Psoas muscle (tissue), 8 donors: ENCODE measurements around the gene ADAMTS3. TPM values are rescaled to one million over a fixed set of nuclear protein-coding genes. Genes with fewer than 3 reads are reported as not detected.

Experiments
- ATAC-seq, 4 donors: fragments of 200-7000 bp; cut with Tn5 transposase; one replicate each; pipeline ENCODE4 v1.9.1; 2020; ENCODE audit warnings: moderate library complexity in 3 of 4, mild to moderate bottlenecking in 2 of 4
- DNase-seq, 2 donors: peaks; one replicate each; pipeline ENCODE4 v3.0.0-alpha.2; 2020
- H3K27ac ChIP-seq: fragments of 200-600 bp; one replicate; pipeline ENCODE4 v1.8.0; 2022
- H3K27me3 ChIP-seq, 3 donors: fragments of 200-600 bp in 1 of 3; one replicate each; pipeline versions ENCODE4 v1.6.1 to v1.8.0; 2013 to 2022; ENCODE audit warnings: low read length in 2 of 3, mild to moderate bottlenecking in 2 of 3, moderate library complexity in 1 of 3; ENCODE audit not compliant: insufficient read depth in 3 of 3
- H3K36me3 ChIP-seq, 2 donors: fragments of 200-600 bp in 1 of 2; one replicate each; pipeline versions ENCODE4 v1.6.1 to v1.8.0; 2013 to 2022; ENCODE audit warnings: low read depth in 1 of 2, mild to moderate bottlenecking in 1 of 2, moderate library complexity in 1 of 2; ENCODE audit not compliant: insufficient read depth in 1 of 2
- H3K4me1 ChIP-seq: fragments of 200-600 bp; one replicate; pipeline ENCODE4 v1.8.0; 2022
- H3K4me3 ChIP-seq: fragments of 200-600 bp; one replicate; pipeline ENCODE4 v1.8.0; 2022; ENCODE audit warnings: mild to moderate bottlenecking
- H3K9me3 ChIP-seq: fragments of 200-600 bp; one replicate; pipeline ENCODE4 v1.8.0; 2022
- WGBS, 3 donors: extraction: QIAGEN DNeasy Blood & Tissue Kit; methylation state at CpG; one replicate each; pipeline versions ENCODE4 v1.1.6 to v1.1.7; 2013; 5-methylcytosine and 5-hydroxymethylcytosine counted together
- intact Hi-C, 2 donors: fragments of 100-400 bp; cut with DNase I; formaldehyde crosslinking; loops; one replicate each; pipeline versions ENCODE4 v1.11.0 to v1.14.2; 2022
- polyA plus RNA-seq, 3 donors: library from polyadenylated mRNA; stranded (reverse); fragments of 200-250 nt; gene quantifications; one replicate each; pipeline ENCODE4 v1.2.3, GENCODE V29; 2013
- total RNA-seq, 4 donors: library from RNA; stranded (reverse); fragmentation: NEBNext Ultra II Directional in 2 of 4; extraction: Animal tissue kit (Norgen Biotek cat#: 25700) in 2 of 4; gene quantifications; one replicate each; pipeline versions ENCODE4 v1.2.1 to v1.2.4, GENCODE V29; 2021 to 2023
- TF ChIP-seq, protein P1 (sequence below): fragments of 200-600 bp; IDR thresholded peaks from one replicate; pipeline ENCODE4 v1.8.0; 2022; ENCODE audit warnings: antibody characterized with exemption
- donor health status: healthy with polysubstance abuse.
- donor health status: DM: no; HTN: no; CAD: no; lungs with moderate emphysema.
- donor health status: Bipolar disorder and iron deficiency.
- donor health status: healthy.
- donor health status: DM: yes; HTN: yes; CAD: no.
- donor health status: DM: no; HTN: no; CAD: no.
- donor health status: DM: no; HTN: no; CAD: no.
- donor health status: DM: yes; HTN: yes; CAD: no.

ADAMTS3 gene
- total and polyA plus RNA-seq, 7 donors = 0.01 to 0.89 (median 0.13) TPM

DNA sequence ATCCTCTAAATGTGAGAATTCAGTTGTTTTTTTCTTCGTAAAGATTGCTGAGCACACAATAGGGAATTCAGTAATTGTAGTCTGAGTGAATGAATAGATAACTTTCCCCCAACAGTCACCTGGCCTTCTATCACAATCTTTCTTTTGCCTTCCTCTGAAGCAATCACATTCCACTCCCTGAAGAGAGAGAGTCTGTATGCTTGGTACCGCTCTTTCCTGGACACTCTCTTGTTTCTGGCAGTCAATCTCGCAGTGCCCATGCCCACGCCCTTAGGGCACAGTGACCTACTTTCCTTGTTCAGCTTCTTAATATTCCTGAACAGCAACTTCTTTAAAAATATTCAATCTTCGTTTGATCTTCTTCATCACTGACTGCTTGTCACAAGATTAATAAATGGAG lies 255.9 kb downstream of the ADAMTS3 start:
- TF ChIP-seq, protein P1, sequence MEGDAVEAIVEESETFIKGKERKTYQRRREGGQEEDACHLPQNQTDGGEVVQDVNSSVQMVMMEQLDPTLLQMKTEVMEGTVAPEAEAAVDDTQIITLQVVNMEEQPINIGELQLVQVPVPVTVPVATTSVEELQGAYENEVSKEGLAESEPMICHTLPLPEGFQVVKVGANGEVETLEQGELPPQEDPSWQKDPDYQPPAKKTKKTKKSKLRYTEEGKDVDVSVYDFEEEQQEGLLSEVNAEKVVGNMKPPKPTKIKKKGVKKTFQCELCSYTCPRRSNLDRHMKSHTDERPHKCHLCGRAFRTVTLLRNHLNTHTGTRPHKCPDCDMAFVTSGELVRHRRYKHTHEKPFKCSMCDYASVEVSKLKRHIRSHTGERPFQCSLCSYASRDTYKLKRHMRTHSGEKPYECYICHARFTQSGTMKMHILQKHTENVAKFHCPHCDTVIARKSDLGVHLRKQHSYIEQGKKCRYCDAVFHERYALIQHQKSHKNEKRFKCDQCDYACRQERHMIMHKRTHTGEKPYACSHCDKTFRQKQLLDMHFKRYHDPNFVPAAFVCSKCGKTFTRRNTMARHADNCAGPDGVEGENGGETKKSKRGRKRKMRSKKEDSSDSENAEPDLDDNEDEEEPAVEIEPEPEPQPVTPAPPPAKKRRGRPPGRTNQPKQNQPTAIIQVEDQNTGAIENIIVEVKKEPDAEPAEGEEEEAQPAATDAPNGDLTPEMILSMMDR = no peak
- Histone ChIP-seq H3K4me3 (no peak overlapping the region), H3K27ac (no peak overlapping the region), H3K27me3 (no peaks in the 10 kb centered on the region), H3K36me3 (no peaks in the 10 kb centered on the region), H3K9me3 (no peaks in the 10 kb centered on the region), H3K4me1 (peaks cover 11% of the 10 kb centered on the region)
- intact Hi-C loops = no loop called here
- DNase-seq (no peak), ATAC-seq (peak in 2 of 4 donors; percentile 44 to 66)
- 26 to 38% (median 32%) methylated on average over 5 of the region's 5 CpGs for WGBS, 3 donors

DNA sequence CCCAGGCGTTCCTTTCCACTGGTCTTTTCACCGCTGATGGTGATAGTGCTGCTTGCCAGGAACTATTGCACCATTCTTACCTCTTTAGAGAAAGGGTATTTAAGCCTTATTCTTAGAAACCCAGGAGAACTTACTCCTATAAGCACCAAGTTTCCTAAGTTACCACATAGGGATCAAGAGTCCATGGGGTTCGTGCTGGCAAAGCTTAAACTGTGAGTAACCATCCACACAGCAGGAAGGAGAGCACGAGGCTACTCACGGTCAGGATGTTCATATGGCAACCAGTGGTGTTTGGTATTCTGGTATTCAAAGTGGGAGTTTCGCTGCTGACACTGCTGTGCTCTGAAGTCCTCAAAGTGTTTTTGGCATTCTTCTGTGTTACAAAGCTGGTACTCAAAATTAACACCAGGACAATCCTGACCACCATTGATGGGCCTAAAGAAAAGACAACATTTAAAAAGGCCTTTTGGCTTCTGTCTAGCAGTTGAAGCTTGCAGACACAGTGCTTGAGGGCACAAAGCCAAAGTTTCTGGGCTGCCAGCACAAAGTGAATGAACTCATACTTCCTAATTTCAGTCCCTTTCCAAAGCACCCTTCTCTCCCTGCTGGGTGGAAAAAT lies 256.9 kb downstream of the ADAMTS3 start:
- 16 to 18% (median 18%) methylated on average over 6 of the region's 6 CpGs for WGBS, 3 donors
- ATAC-seq (peak; percentile 59 to 95 (median 78)), DNase-seq (peak; percentile 60 to 82)

DNA sequence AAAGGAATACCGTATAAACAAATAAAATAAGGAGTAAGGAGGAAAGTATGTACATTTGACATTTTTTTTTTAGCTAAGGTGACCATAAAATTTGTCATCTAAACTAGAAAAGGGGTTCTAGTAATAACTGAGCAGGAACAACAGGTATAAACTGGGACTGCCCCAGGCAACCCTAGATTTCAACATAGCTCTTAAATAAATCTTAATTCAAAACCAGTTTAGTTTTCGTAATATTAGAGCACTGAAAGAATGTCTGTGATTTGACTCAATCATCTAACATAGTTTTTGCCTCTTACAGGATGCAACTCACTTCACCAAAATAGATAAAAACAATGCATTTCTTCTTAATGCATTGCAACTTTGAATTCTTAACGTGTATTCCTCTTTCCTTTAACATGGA lies 257.7 kb downstream of the ADAMTS3 start:
- Histone ChIP-seq H3K36me3 (no peaks in the 10 kb centered on the region), H3K4me1 (peaks cover 11% of the 10 kb centered on the region), H3K9me3 (no peaks in the 10 kb centered on the region), H3K27me3 (no peaks in the 10 kb centered on the region), H3K27ac (no peak overlapping the region), H3K4me3 (no peak overlapping the region)
- no peak for DNase-seq
- WGBS, 3 donors = 82 to 88% (median 86%) methylated on average over 3 of the region's 3 CpGs
- intact Hi-C loops = no loop called here
- ATAC-seq = no peak
- TF ChIP-seq, protein P1 = no peak

More for the DNA sequence above, 256.9 kb downstream of the ADAMTS3 start:
- Histone ChIP-seq H3K9me3 (no peaks in the 10 kb centered on the region), H3K4me3 (no peak overlapping the region), H3K27ac (peak overlapping the region; percentile 20), H3K27me3 (no peaks in the 10 kb centered on the region), H3K36me3 (no peaks in the 10 kb centered on the region), H3K4me1 (peaks cover 11% of the 10 kb centered on the region)
- TF ChIP-seq, protein P1 = no peak
- intact Hi-C loops = no loop called here

DNA sequence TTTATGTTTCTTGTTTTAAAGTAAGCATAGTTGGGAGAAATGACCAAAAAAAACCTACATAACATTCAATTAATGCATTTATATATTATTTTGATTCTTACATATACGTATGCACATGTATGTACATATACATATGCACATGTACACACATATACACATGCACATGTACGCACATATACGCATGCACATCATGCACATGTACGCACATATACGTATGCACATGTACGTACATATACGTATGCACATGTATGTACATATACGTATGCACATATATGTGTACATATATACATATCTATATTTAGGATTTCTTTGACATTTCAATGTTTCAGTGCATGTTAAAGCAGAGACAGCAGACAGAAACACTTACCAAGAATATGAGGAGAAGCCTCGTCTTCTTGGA lies 263.4 kb downstream of the ADAMTS3 start:
- no peaks in the 10 kb centered on the region for H3K9me3 ChIP-seq
- ATAC-seq = no peak
- no peaks in the 10 kb centered on the region for H3K27me3 ChIP-seq
- WGBS, 3 donors = 94 to 96% (median 94%) methylated on average over 9 of the region's 9 CpGs
- intact Hi-C loops = no loop called here
- DNase-seq = no peak
- no peak overlapping the region for H3K27ac ChIP-seq
- no peaks in the 10 kb centered on the region for H3K36me3 ChIP-seq
- H3K4me3 ChIP-seq = no peak overlapping the region
- no peaks in the 10 kb centered on the region for H3K4me1 ChIP-seq
- TF ChIP-seq, protein P1 = no peak

DNA sequence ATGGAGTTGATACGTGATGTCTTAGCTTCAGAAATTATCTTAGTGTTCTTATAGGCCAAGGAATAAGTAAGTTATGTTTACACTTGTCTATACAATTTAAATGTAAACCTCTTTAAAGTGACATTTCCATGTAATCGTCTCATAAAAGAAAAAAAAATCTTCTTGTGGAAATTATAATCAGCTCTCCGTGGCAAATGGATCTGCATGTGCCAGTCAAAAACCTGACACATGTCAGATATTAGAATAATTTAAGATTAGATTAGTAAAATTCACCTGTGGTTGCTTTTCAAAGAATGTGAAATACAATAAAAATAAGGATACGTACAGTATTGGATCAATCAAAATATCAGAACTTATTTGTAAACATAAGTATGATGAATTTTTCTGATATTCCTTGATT lies 263.9 kb downstream of the ADAMTS3 start:
- no peak for DNase-seq
- Histone ChIP-seq H3K27ac (no peak overlapping the region), H3K9me3 (no peaks in the 10 kb centered on the region), H3K4me1 (no peaks in the 10 kb centered on the region), H3K36me3 (no peaks in the 10 kb centered on the region), H3K27me3 (no peaks in the 10 kb centered on the region), H3K4me3 (no peak overlapping the region)
- TF ChIP-seq, protein P1 = no peak
- no peak for ATAC-seq
- intact Hi-C loops = no loop called here
- WGBS, 3 donors = 86 to 91% (median 86%) methylated on average over 4 of the region's 4 CpGs
